Stimulated activated CD8-positive, alpha-beta memory T cell treated with anti-CD3 and anti-CD28 coated beads, Interleukin-2, amount 100 ng/mL, for 1 hour (primary cell): ENCODE data around the gene TEAD1.

Source experiments
- DNase-seq, 2 donors: peaks; one replicate each; pipeline ENCODE4 v3.0.0-alpha.2; 2020; ENCODE audit warnings: low read depth in 2 of 2

TEAD1 gene

GRCh38 chr11:12686246-12687060 lies 12.2 kb downstream of the TEAD1 start:
- no peak for DNase-seq

- no peak for DNase-seq
Observed at GRCh38 chr11:12687216-12687623, 13.0 kb downstream of the TEAD1 start.

GRCh38 chr11:12687740-12688139 lies 13.5 kb downstream of the TEAD1 start:
- DNase-seq, result no peak

- DNase-seq, result no peak
Observed at GRCh38 chr11:12689029-12689755, 15.0 kb downstream of the TEAD1 start.

- DNase-seq, result no peak
Observed at GRCh38 chr11:12690663-12691062, 16.4 kb downstream of the TEAD1 start.

- DNase-seq, result no peak
Observed at GRCh38 chr11:12691473-12691872, 17.3 kb downstream of the TEAD1 start.

- DNase-seq, result no peak
Observed at GRCh38 chr11:12692229-12693075, 18.2 kb downstream of the TEAD1 start.

- no peak for DNase-seq
Observed at GRCh38 chr11:12693094-12693478, 18.9 kb downstream of the TEAD1 start.

- no peak for DNase-seq
Observed at GRCh38 chr11:12693479-12694182, 19.4 kb downstream of the TEAD1 start.

- no peak for DNase-seq
Observed at GRCh38 chr11:12694183-12694531, 19.9 kb downstream of the TEAD1 start.

GRCh38 chr11:12695221-12695794 lies 21.1 kb downstream of the TEAD1 start:
- DNase-seq, result no peak

GRCh38 chr11:12695873-12696272 lies 21.7 kb downstream of the TEAD1 start:
- DNase-seq, result no peak

- no peak for DNase-seq
Observed at GRCh38 chr11:12696911-12697581, 22.8 kb downstream of the TEAD1 start.

- DNase-seq, result no peak
Observed at GRCh38 chr11:12698048-12698447, 23.8 kb downstream of the TEAD1 start.

GRCh38 chr11:12701811-12702592 lies 27.8 kb downstream of the TEAD1 start:
- DNase-seq, result no peak

GRCh38 chr11:12702999-12703453 lies 28.8 kb downstream of the TEAD1 start:
- no peak for DNase-seq

GRCh38 chr11:12704049-12704448 lies 29.8 kb downstream of the TEAD1 start:
- DNase-seq, result no peak

- no peak for DNase-seq
Observed at GRCh38 chr11:12705874-12706273, 31.7 kb downstream of the TEAD1 start.

- DNase-seq, result no peak
Observed at GRCh38 chr11:12706545-12707499, 32.6 kb downstream of the TEAD1 start.
